Mucosa of stomach (tissue), 1 donor: Measurements from ENCODE around the gene PLEKHH2.
"Not testable (repeated sequence)": the region's sequence is repeated elsewhere in the genome, so short reads cannot be mapped to it uniquely, and the experiment has no call there.

Source experiments
- H3K27me3 ChIP-seq: one replicate; pipeline ENCODE4 v1.7.0; 2013; ENCODE audit warnings: mild to moderate bottlenecking, low read length; ENCODE audit not compliant: control insufficient read depth, insufficient read depth
- H3K36me3 ChIP-seq: one replicate; pipeline ENCODE4 v1.7.0; 2013; ENCODE audit warnings: low read length; ENCODE audit not compliant: control insufficient read depth, insufficient read depth
- H3K4me1 ChIP-seq: one replicate; pipeline ENCODE4 v1.7.0; 2013; ENCODE audit warnings: mild to moderate bottlenecking, low read length; ENCODE audit not compliant: control insufficient read depth, insufficient read depth
- H3K4me3 ChIP-seq: one replicate; pipeline ENCODE4 v1.7.0; 2013; ENCODE audit warnings: low read length
- H3K9ac ChIP-seq: one replicate; pipeline ENCODE4 v1.7.0; 2013; ENCODE audit warnings: mild to moderate bottlenecking, low read length, moderate library complexity
- H3K9me3 ChIP-seq: one replicate; pipeline ENCODE4 v1.7.0; 2013; ENCODE audit warnings: mild to moderate bottlenecking, low read length, moderate library complexity; ENCODE audit not compliant: control insufficient read depth
- donor health status: Pancreatic carcinoma.

The PLEKHH2 gene

GRCh38 chr2:43648994-43649701 is 12.1 kb downstream of the PLEKHH2 start:
- H3K4me1 ChIP-seq, result no peaks in the 10 kb centered on the region
- H3K4me3 ChIP-seq, result no peak overlapping the region
- H3K36me3 ChIP-seq, result no peaks in the 10 kb centered on the region
- no peaks in the 10 kb centered on the region for H3K27me3 ChIP-seq
- H3K9ac ChIP-seq, result no peak overlapping the region
- H3K9me3 ChIP-seq, result no peaks in the 10 kb centered on the region

- H3K4me3 ChIP-seq, result no peak overlapping the region
- no peaks in the 10 kb centered on the region for H3K27me3 ChIP-seq
- no peaks in the 10 kb centered on the region for H3K4me1 ChIP-seq
- no peaks in the 10 kb centered on the region for H3K9me3 ChIP-seq
- H3K36me3 ChIP-seq, result no peaks in the 10 kb centered on the region
- no peak overlapping the region for H3K9ac ChIP-seq
Observed at GRCh38 chr2:43653506-43653905, 16.4 kb downstream of the PLEKHH2 start.

DNA sequence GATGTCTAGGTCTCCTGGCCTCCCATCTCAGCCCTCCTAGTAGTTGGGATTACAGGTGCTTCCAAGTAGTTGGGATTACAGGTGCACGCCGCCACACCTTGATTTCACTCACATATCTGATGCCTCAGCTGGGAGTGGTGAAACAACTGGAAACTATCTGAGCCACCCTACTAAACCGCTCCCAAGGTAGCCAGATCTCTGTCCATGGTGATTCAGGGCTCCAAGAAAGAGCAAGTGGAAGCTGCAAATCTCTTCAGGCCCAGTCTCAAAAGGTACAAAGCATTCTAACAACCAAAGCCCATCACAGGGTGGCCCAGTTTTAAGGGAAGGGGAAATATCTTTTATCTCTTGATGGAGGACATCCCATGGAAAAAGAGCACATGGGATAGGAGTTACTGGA is 20.2 kb downstream of the PLEKHH2 start:
- Histone ChIP-seq H3K9me3 (no peaks in the 10 kb centered on the region), H3K4me1 (no peaks in the 10 kb centered on the region), H3K27me3 (no peaks in the 10 kb centered on the region), H3K4me3 (no peak overlapping the region), H3K36me3 (no peaks in the 10 kb centered on the region), H3K9ac (no peak overlapping the region)

DNA sequence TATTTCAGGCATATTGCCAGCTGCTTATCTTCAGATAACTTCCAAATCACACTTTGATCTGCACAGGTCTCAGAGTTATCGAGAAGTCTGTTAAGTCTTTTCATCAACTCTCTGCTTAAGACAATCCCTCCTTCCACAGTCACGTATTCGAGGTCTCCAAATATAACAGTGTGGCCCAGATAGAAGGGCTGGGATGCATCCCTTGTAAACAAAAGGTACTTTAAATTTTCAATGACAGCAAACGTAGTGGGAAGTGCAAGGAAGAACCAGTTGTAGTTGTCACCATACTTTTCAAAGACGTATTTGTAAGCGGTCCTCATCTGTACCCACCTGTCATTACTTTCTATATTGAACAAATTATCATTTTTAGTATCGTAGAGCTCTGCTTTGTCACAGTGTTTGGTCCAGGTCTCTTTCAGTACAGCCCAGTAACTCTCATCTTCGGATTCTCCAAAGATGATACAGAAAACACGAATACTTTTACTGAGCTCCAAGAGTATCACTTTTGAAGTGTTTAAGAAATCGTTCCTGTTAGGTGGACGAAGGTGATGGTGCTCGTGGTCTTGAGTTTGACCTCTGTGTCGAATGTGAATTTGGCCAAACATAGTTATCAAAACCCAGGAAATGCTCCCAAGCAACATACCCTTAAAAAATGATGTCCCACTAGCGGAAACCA is 38.7 kb downstream of the PLEKHH2 start:
- H3K9ac ChIP-seq, result peak overlapping the region; percentile 56
- H3K36me3 ChIP-seq, result no peaks in the 10 kb centered on the region
- no peaks in the 10 kb centered on the region for H3K9me3 ChIP-seq
- no peaks in the 10 kb centered on the region for H3K4me1 ChIP-seq
- H3K4me3 ChIP-seq, result no peak overlapping the region
- H3K27me3 ChIP-seq, result peaks cover 3% of the 10 kb centered on the region

DNA sequence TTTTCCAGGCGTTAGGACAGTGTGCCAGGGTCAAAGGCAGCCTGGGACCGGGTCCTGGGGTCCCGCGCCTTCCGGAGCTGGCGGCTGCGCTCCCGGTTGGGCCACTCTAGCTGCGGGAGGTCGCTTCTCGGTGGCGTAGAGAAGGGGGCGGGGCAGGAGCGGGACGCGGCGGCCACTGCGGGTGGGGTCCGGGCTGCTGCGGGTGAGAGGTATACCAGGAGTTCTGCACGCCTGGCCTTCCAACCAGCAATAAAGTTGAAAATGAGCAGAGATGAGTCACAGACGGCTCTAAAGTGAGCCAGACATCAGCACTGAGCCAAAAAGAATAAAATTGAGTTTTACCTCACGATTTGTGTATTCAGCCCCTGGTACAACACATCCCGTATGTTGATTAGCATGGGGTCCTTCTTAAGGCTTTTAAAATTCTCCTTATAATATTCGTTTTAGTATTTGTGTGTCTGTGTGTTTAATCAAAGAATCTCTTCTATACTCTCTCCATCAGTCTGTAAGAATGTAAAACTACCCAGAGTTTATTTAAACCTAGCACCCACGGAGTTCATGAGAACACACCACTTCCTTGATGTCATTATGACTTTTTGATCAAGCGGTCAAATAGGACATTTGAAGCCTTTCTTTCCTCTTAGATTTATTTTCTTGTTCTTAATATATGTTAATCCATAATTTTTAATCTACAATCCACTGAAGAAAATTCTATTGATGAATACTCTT is 39.4 kb downstream of the PLEKHH2 start, which contains the start of gene C1GALT1C1L:
Gene C1GALT1C1L (minus strand): TSS at position 108 of the 729 bp plus-strand sequence. CDS start 107 bp downstream, at position 1.
- no peaks in the 10 kb centered on the region for H3K4me1 ChIP-seq
- no peaks in the 10 kb centered on the region for H3K9me3 ChIP-seq
- H3K9ac ChIP-seq, result peak within 1 kb of the TSS; percentile 56
- H3K4me3 ChIP-seq, result no peak within 1 kb of the TSS
- peaks cover 3% of the 10 kb centered on the region for H3K27me3 ChIP-seq
- H3K36me3 ChIP-seq, result no peaks in the 10 kb centered on the region

DNA sequence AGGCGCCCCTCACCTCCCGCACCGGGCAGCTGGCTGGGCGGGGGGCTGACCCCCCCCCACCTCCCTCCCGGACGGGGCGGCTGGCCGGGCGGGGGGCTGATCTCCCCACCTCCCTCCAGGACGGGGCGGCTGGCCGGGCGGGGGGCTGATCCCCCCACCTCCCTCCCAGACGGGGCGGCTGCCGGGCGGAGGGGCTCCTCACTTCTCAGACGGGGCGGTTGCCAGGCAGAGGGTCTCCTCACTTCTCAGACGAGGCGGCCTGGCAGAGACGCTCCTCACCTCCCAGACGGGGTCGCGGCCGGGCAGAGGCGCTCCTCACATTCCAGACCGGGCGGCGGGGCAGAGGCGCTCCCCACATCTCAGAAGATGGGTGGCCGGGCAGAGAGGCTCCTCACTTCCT is 40.7 kb downstream of the PLEKHH2 start:
- not testable (repeated sequence) for H3K27me3 ChIP-seq, H3K4me3 ChIP-seq, H3K9me3 ChIP-seq, H3K4me1 ChIP-seq, H3K36me3 ChIP-seq, H3K9ac ChIP-seq

GRCh38 chr2:43685357-43685756 is 48.3 kb downstream of the PLEKHH2 start:
- Histone ChIP-seq H3K4me3 (no peak overlapping the region), H3K9me3 (no peaks in the 10 kb centered on the region), H3K4me1 (no peaks in the 10 kb centered on the region), H3K9ac (no peak overlapping the region), H3K36me3 (no peaks in the 10 kb centered on the region), H3K27me3 (no peaks in the 10 kb centered on the region)

DNA sequence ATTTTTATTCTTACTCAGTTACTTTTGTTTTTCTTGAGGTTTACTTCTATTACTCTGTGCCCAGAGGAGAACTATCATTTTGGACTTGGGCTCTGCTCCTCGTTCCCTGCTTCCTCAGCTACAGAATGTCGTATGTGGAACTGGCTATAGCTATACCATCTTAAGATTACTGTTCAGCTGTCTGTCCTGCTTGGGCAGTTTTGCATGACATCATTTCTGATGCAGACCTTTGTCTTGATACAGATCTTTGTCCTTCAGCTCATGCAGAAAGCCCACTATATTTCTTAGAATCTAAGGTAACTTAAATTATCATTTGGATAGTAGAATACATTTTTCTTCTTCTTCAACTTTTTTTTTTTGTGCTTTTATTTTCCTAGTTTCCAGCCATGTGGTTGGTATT is 52.9 kb downstream of the PLEKHH2 start:
- Histone ChIP-seq H3K9me3 (no peaks in the 10 kb centered on the region), H3K36me3 (no peaks in the 10 kb centered on the region), H3K4me1 (no peaks in the 10 kb centered on the region), H3K4me3 (no peak overlapping the region), H3K27me3 (no peaks in the 10 kb centered on the region), H3K9ac (no peak overlapping the region)

DNA sequence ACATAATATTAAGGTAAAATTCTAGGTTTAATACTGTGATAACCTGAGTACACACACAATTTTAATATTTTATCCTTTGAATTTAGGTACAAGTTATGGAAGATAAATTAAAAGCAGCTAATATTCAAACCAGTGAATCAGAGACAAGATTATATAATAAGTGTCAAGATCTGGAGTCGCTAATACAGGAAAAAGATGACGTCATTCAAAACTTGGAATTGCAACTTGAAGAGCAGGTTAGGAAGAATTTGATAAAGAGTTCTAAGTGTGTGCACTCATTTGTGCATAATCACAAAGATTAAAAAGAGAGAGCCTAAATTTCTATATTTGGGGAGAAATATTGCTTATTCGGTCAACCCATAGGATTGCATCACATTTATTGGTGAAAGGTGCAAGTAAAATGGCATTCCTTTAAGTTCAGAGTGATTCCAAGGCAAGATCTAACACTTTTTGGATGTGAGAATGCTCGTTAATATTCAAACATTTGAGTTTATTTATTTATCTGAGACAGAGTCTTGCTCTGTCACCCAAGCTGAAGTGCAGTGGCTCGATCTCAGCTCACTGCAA is 55.5 kb downstream of the PLEKHH2 start:
- H3K27me3 ChIP-seq, result no peaks in the 10 kb centered on the region
- H3K4me1 ChIP-seq, result no peaks in the 10 kb centered on the region
- H3K36me3 ChIP-seq, result no peaks in the 10 kb centered on the region
- H3K4me3 ChIP-seq, result no peak overlapping the region
- H3K9ac ChIP-seq, result no peak overlapping the region
- no peaks in the 10 kb centered on the region for H3K9me3 ChIP-seq

GRCh38 chr2:43698140-43698539 is 61.1 kb downstream of the PLEKHH2 start:
- not testable (repeated sequence) for H3K9me3 ChIP-seq, H3K4me1 ChIP-seq, H3K27me3 ChIP-seq, H3K36me3 ChIP-seq, H3K9ac ChIP-seq, H3K4me3 ChIP-seq

DNA sequence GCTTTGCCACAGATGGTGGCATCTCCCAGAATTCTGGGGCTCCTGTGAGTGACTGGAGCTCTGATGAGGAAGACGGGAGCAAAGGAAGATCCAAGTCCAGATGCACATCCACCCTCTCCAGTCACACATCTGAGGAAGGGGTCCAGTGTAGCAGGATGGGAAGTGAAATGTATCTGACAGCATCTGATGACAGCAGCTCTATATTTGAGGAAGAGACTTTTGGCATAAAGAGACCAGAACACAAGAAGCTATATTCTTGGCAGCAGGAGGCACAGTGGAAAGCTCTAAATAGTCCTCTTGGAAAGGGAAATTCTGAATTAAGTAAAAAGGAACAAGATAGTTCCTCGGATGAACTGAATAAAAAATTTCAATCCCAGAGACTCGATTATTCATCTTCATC is 62.7 kb downstream of the PLEKHH2 start:
- Histone ChIP-seq H3K9me3 (no peaks in the 10 kb centered on the region), H3K36me3 (no peaks in the 10 kb centered on the region), H3K27me3 (no peaks in the 10 kb centered on the region), H3K9ac (no peak overlapping the region), H3K4me3 (no peak overlapping the region), H3K4me1 (no peaks in the 10 kb centered on the region)

- Histone ChIP-seq H3K9me3 (no peaks in the 10 kb centered on the region), H3K36me3 (no peaks in the 10 kb centered on the region), H3K4me3 (no peak overlapping the region), H3K9ac (no peak overlapping the region), H3K4me1 (no peaks in the 10 kb centered on the region), H3K27me3 (no peaks in the 10 kb centered on the region)
Observed at GRCh38 chr2:43701111-43701510, 64.1 kb downstream of the PLEKHH2 start.
